Hematopoietic multipotent progenitor cell treated with erythropoietin and hydrocortisone succinate and interleukin-3 and kit ligand, for 15 days (in vitro differentiated cells): ENCODE data around the gene STXBP6.
"Not testable (repeated sequence)": the region's sequence is repeated elsewhere in the genome, so short reads cannot be mapped to it uniquely, and the experiment has no call there.

ENCODE experiments used
- DNase-seq: peaks from one replicate; pipeline ENCODE4 v3.0.0-alpha.2; 2015; ENCODE audit warnings: low spot score

The STXBP6 gene

DNA sequence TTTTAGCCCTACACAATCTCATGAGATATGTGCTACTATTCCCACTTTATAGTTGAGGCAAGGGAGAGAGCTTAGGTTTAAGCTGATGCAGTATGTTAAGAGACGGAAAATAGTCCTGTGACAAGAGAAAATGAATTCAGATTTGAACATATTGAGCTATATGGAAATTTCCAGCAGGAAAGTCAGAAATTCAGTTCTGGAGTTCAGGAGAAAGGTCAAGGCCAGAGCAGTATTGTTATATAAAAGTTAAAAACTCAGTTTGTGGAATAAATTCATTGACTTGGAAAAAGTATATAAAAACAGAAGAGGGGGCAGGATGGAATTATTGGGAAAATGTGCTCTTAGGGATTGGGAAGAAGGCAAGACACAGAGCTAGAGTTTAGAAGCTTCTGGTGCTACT, 248.9 kb downstream of the STXBP6 start:
- DNase-seq, result no peak

DNA sequence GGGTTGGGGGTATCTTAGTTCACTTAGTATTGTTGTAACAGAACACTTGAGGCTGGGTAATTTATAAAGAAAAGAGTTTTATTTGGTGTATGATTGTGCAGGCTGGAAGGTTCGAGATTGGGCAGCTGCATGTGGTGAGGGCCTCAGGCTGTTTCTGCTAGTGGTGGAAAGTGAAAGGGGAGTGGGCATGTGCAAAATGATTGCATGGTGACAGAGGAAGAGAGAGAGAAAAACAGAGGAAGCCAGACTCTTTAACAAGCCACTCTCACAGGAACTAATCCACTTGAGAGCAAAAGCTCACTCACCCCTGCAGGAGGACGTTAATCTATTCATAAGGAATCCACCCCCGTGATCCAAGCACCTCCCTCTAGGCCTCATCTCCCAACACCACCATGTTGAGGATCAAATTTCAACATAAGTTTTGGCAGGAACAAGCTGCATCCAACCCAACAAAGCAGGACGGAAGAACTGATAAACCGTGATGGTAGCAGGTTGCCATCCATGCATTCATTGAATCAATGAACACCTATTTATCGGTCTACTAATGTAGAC, 251.0 kb downstream of the STXBP6 start:
- no peak for DNase-seq

DNA sequence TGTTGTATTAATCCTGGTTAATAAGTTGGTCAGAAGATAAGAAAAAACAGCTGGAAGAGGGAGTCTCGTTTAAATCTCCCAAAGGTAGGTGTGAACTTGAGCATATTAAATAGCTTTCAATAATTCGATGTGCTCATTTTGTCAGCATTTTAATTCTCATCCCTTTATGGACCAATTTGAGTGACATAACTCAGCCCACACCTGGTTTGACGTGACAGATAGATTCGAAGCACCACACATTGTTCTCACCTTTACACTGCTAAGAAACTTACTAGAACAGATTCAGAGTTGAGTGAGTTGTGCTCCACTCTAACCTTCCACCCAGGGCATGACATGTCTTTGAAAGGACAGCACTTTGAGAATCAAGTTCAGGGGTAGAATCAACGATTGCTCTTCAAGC, 254.5 kb downstream of the STXBP6 start:
- DNase-seq, result no peak

DNA sequence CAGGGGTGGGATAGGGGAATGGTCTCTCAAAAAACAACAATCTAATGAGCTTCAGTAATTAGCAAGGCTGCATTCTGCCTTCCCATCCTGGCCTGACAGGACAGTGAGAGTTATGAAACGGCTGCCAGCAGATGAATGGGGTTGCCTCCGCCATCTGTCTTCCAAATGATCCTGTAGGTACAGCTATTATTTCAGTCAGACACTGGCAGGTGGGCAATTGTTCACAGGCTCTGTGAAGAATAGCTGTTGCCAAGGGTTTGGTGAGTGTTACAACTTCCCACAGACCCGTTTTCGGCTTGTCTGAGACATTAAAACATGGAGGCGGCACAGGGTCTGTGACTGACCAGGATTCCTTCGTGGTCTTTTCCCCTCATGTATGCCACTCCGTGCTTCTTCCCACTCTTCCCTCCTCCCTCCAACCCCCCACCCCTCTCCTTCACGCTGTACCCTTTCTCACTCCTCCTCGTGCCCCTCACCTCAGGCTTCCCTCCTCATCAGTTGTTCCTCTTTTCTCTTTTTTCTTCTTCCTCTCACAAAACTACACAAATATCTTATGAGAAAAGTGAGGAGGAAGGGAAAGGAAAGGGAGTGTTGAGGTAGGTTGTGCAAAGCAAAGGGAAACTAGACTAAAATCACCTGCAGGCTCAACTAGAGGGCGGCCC, 255.2 kb downstream of the STXBP6 start:
- DNase-seq, result no peak

DNA sequence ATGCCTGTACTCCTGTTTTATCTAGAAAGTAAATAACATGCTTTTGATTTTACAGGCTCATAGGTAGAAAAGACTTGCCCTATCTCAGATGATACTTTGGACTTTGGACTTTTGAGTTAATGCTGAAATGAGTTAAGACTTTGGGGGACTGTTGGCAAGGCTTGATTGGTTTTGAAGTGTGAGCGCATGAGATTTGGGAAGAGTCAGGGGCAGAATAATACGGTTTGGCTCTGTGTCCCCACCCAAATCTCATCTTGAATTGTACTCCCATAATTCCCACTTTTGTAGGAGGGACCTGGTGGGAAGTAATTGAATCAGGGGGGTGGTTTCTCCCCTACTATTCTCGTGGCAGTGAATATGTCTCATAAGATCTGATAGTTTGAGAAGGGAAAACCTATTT, 259.8 kb downstream of the STXBP6 start:
- no peak for DNase-seq

DNA sequence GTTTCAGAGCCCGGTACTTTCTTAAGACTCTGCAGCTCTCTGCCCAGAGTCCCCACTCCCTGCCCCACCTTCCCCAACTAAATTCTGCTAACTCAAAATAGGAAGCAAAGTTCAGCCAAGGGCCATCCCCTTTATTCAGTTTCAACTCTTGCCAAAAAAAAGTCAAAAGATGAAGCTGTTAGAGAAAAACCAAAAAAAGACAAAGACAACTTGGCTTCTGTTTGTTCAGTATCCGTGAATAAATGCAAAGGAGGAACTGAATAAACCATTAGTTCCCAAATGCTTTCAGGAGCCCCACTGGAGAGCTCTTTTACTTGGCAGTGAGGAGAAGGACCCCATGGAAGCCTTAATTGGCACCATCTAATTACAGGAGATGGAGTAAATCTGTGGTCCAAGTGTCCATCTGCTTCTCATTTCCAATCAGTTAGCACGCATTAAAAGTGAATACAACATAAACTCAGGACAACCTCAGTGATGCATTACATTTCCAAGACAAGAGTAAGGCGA, 260.5 kb downstream of the STXBP6 start:
- no peak for DNase-seq

DNA sequence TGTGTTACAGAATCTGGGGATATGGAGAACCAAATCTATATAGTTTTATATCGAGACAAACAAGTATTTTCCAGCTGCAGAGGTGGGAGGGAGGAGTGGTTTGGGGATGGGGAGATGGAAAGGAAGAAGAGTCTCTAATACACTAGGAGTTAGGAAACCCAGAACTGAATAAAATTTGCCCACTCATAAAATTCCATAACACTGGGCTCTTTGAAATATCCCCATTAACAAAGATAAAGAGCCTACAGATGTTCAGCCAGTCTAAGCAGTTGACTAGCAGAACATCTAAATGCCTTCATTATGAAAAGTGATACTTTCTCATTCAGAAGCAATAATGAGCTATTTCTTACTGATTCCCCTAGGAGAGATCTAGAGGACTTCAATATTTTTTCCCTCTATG, 264.2 kb downstream of the STXBP6 start:
- no peak for DNase-seq

DNA sequence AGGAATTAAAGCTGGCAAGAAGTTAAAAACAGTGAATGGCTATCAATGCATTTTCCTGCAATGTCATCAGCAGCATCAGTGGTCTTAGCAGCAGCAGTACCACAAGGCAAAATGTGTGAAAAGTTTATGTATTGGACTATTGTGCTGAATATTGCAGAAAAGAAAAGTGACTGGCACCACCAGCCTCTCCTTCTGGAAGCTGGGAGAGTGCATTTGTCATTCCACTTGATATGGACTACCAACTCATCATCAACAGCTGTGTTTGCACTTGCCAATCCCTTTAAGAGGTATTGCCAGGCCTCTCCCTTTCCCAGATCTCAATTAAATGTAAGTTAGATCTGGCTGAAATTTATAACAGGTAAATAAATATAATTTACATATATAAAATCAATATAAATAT, 265.0 kb downstream of the STXBP6 start:
- no peak for DNase-seq

DNA sequence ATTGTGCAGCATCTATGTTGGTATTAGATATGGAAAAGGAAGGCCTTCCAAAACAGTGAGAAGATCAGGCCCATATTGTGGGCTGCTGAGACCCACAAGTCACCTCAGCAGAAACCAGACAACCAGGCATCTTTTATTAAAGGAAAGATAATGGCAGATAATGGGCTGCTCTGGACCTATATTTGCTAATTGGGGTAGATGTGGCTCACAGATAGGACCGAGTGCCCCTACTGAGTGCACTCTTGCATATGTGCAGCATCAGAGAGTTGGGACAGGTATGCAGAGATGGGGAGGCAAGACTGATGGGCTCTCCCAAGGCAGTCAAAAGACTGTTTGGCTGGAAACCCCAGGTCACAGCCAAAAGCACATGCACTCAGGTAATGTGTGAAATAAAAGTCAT, 266.2 kb downstream of the STXBP6 start:
- DNase-seq, result no peak

DNA sequence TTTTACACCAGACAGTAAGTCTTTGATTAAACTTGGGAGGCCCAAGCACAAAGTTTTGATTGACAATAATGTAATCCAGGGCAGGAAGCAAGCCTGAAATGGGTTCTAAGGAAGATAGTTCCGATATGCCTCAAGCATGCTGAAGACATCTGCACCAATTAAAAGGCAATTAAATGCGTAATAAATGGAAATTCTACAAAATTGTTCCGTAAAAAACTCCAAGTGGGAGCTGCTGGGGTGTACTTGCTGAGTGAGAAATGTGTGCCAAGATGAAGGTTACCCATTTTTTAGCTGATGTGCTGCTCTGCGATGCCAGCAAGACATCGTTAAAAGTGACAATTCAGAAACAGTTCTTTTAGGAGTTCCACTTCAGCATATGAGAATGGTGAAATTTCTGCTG, 269.7 kb downstream of the STXBP6 start:
- no peak for DNase-seq

DNA sequence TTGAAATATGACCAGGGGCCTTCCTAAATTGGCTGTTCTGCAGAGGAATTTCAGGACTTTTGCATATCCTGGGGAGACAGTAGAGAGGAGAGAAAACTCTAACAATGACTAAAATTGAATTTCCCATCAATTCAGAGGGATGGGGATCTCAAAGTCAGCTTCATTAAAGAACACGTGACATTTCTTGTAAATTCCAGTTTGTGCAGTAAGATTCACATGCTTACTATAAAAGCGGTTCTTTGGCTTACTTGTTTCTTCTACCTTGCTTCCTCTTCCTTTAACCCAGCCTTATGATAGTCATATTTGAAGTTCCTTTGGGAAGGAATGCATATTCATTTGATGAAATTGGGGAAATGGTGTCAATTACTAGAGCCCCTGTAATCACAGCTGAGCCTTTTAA, 272.3 kb downstream of the STXBP6 start:
- DNase-seq, result no peak

DNA sequence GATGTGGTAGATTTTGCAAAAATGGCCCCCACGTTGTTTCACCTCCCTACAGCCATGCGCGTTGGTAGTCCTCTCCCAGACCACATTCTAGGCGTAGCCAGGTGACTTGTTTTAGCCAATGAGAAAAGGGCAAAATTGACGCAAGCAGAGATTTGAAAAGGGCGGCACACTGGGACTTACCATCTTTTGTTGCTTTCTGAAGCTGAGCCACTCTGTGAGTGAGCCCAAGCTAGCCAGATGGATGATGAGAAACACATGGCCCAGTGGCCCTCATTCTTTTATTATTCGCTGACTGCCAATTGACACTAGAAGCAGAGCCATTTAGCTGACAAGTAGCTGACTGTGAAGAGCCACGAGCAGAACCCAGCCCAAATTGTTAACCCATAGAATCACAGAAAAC, 274.0 kb downstream of the STXBP6 start:
- DNase-seq, result no peak

DNA sequence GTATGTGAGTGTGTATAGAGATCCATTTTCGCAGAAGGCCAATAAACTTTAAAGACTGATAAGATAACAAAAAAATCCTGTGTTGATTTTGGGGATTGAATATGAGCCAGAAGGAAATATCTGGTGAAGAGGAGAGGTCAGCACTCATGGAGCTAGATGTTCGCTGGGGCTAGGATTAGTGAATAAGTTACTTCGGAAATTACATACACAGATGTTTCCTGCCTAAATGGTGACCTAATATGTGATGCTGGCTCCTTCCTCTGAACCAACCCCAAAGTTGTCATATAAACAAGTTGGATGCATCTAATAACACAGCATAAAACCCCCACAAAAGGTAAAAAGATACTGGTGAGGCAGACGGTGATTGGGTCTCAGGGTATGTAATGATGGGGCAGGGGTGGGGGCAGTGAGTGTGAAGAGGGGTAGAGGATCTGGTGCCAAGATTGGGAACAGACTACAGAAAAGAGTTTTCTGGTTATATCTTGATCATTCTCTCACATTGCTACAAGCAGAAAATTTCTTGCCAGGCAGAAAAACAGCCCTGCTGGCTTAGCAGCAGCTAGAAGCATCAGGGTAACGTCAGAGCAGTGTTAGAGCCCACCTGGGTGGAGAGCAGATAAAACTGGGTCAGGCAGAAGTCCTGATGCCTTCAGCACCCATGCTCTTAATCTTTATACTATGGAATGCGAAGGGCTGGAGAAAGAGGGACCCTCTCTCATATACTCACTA, 275.6 kb downstream of the STXBP6 start:
- no peak for DNase-seq

DNA sequence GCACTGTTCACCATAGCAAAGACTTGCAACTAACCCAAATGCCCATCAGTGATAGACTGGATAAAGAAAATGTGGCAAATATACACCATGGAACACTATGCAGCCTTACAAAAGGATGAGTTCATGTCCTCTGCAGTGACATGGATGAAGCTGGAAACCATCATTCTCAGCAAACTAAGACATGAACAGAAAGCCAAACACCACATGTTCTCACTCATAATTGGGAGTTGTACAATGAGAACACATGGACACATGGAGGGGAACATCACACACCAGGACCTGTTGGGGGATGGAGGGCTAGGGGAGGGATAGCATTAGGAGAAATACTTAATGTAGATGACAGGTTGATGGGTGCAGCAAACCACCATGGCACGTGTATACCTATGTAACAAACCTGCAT, 276.4 kb downstream of the STXBP6 start:
- DNase-seq, result not testable (repeated sequence)

DNA sequence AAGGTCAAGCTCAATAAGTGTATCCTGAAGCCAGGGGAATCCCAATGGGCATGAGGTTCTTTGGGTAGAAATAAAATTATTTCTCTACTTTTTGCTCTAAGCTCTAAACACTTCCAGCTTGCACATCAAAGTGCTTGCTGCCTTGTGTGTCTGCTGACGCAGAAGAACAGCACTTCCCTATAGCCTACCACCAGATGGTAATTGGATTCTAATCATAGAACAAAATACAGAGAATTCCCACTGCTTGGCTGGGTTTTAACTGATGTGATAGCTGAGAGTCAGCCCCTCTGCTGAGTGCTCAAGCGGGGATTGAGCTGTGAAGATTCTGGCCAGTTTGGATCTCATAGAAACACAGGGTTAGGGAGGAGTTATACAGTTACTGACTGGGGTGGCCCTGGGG, 283.5 kb downstream of the STXBP6 start:
- DNase-seq, result no peak

DNA sequence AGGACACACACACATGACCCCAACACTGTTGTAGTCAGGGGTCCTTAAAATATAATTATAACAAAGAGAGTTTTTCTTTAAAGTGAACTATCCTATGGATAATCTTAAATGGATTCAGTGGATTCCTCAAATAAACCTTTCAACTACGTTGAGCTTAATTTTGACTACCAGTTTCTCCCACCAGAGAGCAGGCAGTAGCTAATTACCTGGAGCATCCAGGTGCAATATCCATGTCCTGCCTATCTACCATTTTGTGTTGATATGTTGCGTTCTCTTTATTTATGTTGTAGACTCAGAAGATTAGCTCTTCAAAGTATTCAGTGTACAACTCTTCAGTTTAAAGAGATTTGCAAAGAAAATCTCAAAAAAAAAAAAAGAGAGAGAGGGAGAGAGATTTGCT, 288.8 kb downstream of the STXBP6 start:
- DNase-seq, result no peak
